ENCODE measurements around the gene ASCC1.

The ASCC1 gene

GRCh38 chr10:72086466-72087391, 129.3 kb downstream of the ASCC1 start:
- peak in 1 of 2 donors; percentile 38 for DNase-seq (ENCODE audit: extremely low read depth in 1 of 2, low read depth in 1 of 2)

DNA sequence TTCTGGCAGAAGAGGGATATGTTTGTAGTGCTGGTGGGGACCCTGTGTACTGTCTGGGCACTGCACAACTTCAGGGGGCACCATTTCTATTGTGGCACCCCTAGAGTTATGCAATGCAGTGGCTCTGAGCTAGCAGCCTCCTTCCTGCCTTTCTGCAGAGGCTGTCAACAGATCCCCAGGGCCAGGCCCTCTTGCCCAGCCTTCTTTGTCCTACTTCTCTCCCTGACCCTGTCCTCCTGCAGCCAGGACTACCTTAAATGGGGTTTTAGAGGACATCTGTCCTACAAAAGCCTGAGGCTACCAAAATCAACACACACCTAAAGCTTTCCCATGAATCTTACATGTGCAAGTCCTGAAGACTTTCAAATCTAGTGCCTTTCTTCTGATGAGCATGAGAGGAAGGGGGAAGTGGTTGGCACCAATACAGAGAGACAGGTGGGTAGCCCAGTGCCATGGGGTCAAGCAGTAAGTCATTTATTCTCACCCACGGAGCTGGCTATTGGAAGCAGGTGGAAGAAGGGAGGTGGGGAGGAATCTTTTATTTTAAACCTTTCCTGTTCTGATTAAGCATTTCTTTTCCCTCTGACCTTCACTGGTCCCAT, 130.1 kb downstream of the ASCC1 start:
- no peak for DNase-seq (ENCODE audit: extremely low read depth in 1 of 2, low read depth in 1 of 2)

GRCh38 chr10:72085166-72085565, 130.9 kb downstream of the ASCC1 start:
- no peak for DNase-seq (ENCODE audit: extremely low read depth in 1 of 2, low read depth in 1 of 2)

DNA sequence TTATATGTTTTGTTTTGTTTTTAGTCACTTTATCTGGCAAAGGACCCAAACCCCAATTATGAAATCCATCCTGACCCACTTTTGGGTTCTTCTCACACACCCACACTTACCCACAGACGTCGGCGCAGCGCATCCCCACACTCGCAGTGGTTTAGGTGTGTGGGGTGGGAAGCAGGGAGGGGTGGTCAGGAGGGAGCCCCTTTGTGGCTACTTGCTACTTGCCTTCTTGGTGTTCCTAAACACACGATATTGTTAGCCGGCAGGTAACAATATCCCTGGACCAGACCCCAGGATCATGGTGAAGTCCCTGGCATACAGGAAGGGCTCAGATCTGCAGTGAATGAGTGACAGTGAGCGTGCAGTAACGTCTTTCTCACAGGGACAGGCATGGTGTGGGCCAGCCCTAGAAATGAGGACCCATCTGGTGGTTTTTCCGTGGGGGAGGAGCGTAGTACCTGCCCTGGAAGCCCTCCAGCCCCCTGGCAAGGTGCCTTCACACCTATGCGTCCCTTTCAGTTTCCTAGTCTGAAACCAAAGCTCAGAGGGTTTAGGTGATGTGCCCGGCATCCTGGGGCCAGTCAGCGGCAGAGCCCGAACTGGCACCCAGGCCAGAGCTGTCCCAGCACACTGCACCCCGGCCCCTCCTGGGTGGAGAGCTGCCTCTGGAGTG, 132.2 kb downstream of the ASCC1 start:
- DNase-seq (ENCODE audit: extremely low read depth in 1 of 2, low read depth in 1 of 2), result peak in 1 of 2 donors; percentile 53

DNA sequence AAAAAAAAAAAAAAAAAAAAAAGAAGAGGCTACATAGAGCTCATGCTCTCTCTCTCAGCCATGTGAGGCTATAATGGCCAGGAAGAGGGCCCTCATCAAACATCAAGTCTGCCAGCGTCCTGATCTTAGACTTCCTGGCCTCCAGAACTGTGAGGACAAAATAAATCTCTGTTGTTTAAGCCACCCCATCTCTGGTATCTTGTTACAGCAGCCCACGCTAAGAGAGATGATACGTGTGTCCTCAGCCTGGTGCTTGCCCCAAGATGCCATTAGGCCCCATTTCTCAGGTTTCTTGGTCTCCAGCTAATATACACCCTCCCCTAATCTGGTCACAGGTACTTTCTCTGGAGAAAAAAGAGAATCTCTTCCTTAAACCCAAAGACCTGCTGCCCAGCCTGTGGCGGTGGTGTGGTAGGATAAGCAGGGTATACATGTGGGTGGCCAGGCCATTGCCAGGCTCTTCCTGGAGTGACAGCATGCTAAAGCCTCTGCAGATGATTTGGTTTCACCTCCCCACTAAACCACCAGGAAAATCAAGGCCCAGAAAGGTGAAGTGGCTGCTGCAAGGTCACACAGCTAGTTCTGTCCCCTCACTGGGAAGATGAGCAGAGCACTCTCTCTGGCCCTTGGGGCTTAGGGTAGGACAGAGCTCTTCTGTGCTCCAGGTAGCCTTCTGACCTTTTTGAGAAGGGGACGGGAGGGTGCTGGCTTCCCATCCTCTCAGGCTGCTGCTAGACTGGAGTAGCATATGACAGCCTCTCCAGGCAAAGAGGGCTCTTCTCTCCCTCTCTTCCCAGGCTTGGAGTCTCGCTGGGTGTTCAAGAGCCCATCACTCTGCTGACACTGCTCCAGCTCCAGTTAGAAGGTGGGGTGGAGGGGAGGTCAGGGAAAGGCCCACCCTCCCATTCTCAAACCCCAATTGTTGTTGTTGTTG, 133.0 kb downstream of the ASCC1 start:
- no peak for DNase-seq (ENCODE audit: extremely low read depth in 1 of 2, low read depth in 1 of 2)

GRCh38 chr10:72081772-72082590, 134.1 kb downstream of the ASCC1 start:
- no peak for DNase-seq (ENCODE audit: extremely low read depth in 1 of 2, low read depth in 1 of 2)

- no peak for DNase-seq (ENCODE audit: extremely low read depth in 1 of 2, low read depth in 1 of 2)
These were observed 134.9 kb downstream of the ASCC1 start for GRCh38 chr10:72081210-72081609.

DNA sequence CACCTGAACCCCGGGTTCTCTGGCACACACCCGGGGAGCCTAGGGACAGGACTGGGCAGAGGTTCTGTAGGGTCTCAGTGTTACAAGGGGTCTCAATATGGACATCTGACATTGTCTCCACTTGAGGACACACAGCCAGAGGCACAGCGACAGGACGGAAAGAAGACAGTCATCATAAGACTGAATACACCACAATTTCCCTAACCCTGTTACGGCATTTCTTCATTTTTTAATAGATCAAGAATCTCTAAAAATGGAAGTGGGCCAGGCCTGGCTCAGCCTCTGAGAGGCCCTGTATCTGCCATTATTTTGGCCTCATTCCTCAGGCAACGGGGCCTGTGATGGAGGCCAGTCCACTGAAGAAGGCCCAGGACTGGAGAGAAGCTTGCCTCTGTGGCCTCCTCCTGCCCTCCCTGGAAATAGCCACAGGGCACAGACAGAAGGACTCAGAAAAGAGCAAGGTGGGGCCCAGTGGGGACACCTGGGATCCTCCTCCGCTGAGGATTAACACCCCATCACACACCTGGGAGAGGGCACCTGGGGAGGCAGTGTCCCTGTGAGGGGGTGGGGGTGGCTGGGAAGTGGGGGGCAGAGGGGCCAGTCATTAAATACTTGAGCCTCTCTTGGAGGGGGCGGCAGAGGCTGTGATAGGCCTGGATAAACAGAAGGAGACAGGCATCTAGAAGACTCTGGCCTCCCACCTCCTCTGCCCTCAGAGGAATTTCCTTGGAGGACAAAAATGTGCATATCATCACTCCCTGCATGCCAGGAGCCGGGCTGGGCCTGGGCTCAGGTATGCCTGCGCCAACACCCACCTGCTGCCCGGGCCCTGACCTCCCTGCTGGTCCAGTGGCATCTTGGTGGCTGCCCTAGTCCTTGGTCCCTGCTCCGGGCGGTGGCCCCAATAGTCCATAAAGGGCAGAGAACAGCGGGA, 135.8 kb downstream of the ASCC1 start:
- no peak for DNase-seq (ENCODE audit: extremely low read depth in 1 of 2, low read depth in 1 of 2)

DNA sequence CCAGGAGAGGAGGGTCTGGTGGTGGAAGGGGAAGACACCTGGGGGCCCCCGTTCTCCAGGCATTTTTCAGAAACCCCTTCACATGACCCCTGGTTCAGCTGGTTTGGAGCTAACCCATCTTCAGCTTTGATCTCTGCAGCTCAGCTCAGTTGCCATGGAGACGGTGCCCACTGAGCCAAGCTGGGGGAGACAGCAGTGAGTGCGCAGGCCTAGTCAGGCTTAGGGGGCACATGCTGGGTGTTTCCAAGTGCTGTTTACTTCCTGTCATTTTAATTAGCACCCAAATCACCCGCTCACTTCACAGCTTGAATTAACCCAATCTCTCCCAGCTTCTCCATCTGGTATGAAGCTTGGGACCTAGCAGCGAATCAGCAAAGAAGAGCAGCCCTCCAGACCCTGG, 136.7 kb downstream of the ASCC1 start:
- no peak for DNase-seq (ENCODE audit: extremely low read depth in 1 of 2, low read depth in 1 of 2)

- no peak for DNase-seq (ENCODE audit: extremely low read depth in 1 of 2, low read depth in 1 of 2)
These were observed 138.6 kb downstream of the ASCC1 start for GRCh38 chr10:72077275-72077990.

GRCh38 chr10:72076756-72077155, 139.3 kb downstream of the ASCC1 start:
- no peak for DNase-seq (ENCODE audit: extremely low read depth in 1 of 2, low read depth in 1 of 2)

GRCh38 chr10:72075376-72076115, 140.5 kb downstream of the ASCC1 start:
- no peak for DNase-seq (ENCODE audit: extremely low read depth in 1 of 2, low read depth in 1 of 2)

- DNase-seq (ENCODE audit: extremely low read depth in 1 of 2, low read depth in 1 of 2), result no peak
These were observed 141.3 kb downstream of the ASCC1 start for GRCh38 chr10:72074574-72075375.

GRCh38 chr10:72073708-72074573, 142.1 kb downstream of the ASCC1 start:
- DNase-seq (ENCODE audit: extremely low read depth in 1 of 2, low read depth in 1 of 2), result no peak

- DNase-seq (ENCODE audit: extremely low read depth in 1 of 2, low read depth in 1 of 2), result no peak
These were observed 143.4 kb downstream of the ASCC1 start for GRCh38 chr10:72072639-72073038.

GRCh38 chr10:72072046-72072445, 144.0 kb downstream of the ASCC1 start:
- no peak for DNase-seq (ENCODE audit: extremely low read depth in 1 of 2, low read depth in 1 of 2)
